Activated T-cell treated with anti-CD3 and anti-CD28 coated beads for 48 hours (primary cell): ENCODE measurements around the gene UNC5B.

Experiments
- DNase-seq: peaks from one replicate; pipeline ENCODE4 v3.0.0-alpha.2; 2020; ENCODE audit warnings: low read depth

Gene UNC5B

DNA sequence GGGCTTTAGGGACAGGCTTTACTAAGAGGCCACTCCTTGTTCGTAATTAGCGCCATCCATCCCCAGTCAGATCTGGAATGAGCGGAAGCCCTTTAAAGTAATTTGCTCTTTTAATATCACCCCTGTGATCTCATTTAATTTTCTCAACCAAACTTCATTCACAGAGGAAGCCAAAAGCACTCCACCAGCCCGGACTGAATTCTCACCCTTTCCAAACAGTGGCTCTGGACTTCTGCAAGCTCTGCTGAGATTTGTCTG, 43.1 kb downstream of the UNC5B start:
- DNase-seq: no peak

DNA sequence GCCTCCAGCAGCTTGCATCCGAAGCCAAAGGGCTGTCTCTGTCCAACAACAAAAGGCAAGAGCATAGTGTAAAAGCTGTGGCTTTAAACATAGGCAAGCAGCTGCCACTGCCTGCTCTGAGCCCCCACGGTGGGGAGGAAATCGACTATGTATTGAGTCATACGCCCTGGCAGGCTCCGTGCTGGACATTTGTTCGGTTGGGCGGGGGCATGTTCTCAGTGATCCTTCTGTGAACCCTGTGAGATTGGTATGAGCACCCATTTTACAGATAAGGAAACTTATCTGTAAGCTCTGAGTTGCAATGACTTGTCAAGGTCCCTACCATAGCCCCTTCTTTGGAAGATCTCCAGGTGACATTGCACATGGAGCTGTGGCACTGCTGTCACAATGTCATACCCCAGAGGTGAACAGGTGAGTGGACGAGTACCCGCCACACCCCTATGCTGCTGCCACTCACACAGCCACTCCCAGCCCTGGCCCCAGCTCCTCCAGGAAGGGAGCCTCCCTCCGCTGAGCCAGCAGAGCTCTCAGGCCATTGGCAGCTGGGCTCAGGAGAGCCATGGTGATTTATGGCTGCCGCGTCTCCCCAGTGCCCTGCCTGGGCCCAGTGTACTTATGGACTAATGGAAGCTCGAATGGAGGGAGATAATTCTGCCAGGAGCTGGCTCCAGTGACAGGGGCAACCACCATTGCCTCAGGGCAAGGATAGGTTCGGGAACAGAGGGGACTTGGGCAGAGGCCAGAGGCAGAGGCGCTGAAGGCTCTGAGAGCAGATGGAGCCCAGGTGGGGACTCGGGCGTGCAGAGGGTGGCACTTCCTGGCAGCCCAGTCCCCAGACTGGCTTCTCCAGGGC, 43.7 kb downstream of the UNC5B start:
- no peak for DNase-seq

DNA sequence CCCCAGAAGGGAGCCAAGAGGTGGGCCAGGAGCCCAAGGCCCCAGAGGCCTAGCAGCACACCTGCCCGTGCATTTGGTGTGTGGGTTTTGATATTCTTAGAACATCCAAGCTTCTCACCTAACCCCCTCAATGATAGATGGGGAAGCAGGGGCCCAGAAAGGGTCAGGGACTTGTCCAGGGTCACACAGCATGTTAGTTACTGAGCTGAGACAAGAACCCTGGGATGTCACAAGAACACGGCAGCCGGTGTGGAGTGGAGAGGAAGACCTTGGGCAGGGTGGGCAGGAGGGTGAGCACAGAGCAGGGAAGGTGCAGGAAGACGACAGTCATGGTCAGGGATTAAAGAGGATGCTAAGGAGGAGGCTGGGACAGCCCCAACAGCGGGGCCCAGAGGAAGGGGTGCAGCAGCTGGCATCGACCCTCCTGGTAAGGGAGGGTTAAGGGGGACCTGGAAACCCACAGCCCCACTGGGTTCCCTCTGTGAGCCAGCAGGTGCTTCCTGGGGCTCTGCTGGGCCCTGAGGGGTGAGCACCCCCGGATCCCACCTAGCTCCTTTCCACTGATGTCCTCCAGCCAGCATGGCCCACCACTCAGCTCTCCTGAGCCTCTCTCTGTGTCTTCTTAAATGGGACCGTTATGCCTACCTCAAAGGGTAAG, 44.4 kb downstream of the UNC5B start:
- DNase-seq: no peak

DNA sequence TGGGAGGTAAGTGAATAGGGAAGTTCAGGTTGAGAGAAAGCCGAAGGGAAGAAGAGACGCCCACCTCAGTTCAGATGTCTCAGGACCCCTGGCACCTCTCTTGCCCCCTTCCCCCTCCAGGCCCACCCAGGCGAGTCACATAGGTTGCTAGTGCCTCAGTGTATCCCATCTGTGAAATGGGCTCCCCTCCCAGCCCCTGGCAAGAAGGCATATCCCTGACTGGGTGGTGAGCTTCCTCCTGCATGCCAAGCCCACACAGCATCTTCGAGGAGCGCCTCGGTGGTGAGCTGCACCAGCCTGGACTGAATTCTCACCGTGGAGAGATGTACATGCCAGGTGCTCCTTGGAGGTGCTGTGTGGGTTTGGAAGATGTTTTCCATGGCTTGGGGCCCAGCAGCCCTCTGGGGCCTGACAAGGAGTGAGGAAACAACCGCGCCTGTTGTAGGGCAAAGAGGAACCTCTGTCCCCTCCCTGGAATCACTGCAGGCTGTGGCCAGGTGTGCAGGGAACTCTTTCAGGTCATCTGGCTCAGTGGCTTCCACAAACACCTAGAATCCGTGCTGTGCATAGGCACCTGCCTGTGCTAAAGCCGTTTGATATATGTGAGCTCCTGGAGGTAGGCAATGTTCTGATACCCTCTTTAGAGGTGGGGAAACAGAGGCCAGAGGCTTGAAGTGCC, 45.1 kb downstream of the UNC5B start:
- no peak for DNase-seq

DNA sequence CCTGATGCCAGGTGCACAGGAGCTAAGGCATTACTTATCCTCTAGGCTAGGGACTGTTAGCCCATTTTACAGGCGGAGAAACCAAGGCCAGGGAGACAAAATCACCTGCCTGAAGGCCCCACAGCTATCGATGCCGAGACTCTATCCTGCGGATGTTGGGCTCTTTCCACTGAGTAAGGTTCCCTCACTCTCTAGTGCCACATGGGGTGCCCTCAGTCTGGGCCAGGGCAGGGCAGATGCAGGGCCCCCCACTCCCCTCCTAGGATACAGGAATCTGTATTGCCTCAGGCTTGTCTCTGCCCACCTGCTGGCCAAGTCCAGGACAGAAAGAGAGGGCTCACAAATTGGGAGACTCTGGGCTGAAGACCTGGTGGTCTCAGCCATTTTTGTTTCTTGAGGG, 45.7 kb downstream of the UNC5B start:
- no peak for DNase-seq

DNA sequence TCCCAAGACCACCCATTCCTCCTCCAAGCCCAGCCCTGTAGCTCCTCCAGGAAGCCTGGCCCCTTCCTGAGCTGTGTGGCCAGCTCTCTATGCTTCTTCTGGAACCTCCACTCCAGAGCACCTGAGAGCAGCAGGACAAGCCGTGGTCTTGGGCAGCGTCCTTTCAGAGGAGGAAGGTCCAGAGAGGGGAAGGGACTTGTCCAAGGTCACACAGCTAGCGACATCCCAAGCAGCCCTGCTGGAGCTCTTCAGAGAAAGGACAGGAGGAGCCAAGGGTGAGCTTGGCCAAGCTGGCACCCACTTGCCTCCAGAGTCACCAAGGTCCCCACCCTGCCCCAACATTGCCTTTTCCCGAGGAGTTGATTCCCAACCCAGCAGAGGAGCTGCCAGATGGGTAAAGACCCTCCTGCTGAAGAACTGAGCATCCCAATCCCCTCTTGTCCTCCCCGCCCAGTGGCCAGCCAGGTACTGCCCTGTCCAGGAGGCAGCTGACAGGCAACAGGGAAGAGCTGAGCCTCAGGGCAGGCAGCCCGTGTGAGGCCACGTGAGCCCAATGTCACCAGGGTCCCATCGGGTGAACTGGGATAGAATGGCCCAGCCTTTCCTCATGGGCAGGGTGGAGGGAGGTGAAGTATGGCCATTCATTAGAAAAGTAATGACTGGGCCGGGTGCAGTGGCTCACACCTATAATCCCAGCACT, 46.2 kb downstream of the UNC5B start:
- no peak for DNase-seq

DNA sequence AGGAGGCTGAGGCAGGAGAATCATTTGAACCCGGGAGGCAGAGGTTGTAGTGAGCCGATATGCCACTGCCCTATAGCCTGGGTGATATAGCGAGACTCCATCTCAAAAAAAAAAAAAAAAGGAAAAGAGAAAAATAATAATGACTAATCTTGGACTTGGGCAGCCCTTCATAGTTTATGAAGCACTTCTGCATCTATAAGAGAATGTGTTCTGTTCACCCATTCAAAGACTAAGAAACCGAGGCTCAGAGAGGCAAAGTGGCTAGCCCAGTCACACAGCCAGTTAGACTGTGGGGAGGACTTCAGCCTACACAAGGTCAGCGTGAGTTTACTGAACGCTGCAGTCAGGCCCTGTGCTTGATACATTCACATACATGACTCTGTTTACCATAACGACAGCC, 46.9 kb downstream of the UNC5B start:
- no peak for DNase-seq

DNA sequence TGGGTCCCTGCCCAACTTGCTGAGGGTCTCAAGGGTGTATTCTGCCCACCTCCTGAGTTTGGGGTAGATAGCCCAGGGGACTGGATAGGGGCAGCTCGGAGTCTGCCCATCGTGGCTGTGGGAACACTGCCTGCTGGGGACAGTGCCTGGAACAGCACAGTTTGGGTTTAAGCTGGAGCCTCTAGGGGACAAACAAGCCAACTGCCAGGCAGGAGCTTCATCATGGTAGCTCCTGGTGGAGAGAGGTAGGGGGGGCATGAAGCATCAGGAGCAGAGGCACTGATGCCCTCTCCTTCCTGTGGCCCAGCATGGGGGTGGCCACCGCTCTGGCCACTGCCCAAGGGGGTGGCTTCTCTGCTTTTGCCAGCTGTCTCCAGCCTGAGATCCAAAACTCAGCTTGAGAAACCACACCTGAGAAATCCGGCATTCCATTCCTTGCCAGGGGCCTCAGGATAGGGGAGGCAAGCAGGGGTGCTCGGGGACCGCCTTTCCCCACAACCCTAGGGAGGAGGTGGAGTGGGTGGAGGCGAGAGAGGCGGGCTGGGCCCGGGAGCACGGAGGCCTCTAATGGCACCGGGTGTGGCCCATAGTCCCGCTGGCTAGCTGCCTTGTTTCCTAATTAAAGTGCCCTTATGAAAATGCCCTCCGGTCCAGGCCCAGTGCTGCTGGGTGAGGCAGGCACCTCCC, 47.6 kb downstream of the UNC5B start:
- DNase-seq: no peak

DNA sequence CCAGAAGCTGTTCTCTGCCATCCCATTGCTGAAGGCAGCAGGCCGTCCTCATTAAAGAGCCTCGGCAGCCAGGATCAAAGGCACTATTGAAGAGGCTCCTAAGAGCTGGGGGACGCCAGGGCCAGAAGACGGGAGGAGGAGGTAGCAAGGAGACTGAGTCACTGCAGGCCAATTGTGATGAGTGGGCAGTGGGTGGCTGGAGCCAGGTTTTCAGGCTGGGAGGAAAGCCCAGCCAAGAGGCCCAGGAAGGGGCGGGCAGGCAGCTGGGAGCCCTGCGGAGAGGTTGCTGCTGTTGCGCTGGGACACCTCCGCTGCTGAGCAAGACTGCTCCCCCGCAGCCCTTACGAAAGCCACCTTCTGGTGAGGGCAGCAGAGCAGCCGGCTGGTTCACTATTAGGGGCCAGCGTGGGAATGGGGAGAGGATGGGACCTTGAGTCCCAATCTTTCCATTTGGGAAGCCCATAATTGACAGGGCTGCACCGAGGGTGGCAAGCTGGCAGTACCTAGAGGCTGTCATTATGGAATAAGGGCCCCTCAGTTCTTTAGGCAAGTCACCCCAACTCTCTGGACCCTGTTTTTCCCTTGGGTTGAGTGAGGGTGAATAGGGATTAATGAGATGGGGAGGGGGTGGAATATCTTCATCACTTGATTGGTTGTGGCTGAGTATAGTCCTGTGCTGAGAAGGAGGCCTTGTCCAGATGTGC, 48.4 kb downstream of the UNC5B start:
- DNase-seq: no peak

DNA sequence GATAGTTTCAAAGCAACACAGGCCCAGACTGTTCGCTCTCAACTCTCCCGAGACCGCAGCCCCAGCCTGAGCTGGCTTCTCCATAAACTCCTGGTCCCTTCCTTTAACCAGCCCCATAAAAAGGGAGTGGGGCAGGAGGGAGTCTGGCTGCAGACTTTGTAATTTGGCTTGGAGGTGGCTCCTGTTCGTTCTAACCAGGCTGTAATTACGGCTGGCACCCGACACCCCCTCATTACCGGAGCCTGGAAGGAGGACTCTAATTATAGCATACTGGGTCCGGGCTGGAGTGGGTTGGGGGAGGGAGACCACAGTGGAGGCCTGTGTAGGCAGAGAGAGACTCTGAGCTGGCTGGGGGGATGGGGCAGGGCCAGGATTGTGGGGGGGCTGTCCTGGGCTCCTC, 49.7 kb downstream of the UNC5B start:
- DNase-seq: no peak

DNA sequence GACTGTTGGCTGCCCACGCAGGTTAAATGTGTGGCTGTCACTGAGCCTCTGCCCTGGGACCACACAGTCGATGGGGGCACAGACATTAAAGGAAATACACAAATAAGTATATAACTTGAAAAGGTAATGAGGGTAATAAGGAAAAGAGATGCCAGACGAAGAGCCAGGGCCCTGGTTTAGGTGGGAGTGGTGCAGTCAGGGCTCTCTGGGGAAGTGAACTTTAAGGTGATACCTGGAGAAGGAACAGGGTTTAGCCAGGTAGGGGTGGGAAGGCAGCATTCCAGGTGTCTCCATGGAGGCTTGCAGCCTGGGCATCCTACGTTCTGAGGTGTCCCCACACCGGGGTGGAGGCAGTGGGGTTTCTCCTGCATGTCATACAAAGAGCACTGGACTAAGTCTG, 50.4 kb downstream of the UNC5B start:
- DNase-seq: no peak

DNA sequence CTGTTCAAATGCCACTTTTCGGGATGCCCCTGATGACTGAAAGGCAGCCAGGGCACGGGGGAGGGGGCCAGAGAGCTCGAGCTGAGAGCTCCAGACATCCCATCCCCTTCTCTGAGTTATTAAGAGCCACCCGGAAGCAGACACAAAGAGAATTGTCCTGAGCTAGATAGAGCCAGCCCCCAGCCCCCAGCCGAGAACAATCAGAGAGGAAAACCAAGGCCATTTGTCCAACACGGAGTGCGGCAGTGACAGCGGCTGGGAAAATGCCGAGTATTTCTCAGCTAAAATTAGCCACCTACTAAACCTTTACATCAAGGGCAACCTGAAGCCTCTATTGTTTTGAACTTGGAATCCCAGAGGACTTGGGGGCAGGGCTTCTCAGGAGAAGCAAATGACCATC, 51.0 kb downstream of the UNC5B start:
- DNase-seq: no peak

DNA sequence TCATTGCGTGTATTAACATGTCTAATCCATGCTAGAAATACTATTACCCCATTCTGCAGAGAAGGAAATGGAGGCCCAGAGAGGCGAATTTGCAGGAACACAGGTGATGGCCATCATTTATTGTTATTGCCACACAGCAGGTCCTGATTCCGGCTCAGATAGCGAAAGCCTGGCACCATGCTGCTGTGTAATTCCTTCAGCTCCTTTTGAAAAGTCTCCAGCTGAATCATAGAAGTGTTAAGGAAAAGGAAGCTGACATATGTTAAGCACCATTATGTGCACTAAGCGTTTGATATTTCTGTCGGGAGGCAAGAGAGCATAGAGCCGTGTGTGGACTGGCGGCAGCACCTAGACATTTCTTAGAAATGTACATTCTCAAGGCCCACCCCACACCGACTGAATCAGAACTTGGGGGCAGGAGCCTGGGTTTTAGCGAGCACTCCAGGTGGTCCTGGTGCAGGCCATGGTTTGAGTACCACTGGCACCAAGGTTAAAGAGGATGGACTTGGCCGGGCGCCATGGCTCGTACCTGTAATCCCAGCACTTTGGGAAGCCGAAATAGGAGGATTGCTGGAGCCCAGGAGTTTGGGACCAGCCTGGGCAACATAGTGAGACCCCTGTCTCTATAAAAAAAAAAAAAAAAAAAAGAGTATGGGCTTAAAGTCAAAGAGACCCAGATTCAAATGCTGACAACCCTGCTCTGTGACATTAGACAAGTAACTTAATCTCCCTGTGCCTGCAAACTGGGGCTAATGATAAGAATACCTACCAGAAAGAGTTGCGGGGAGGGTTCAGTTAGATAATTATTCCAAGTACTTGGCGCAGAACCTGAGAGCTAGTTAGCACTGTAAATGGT, 52.2 kb downstream of the UNC5B start:
- DNase-seq: no peak

DNA sequence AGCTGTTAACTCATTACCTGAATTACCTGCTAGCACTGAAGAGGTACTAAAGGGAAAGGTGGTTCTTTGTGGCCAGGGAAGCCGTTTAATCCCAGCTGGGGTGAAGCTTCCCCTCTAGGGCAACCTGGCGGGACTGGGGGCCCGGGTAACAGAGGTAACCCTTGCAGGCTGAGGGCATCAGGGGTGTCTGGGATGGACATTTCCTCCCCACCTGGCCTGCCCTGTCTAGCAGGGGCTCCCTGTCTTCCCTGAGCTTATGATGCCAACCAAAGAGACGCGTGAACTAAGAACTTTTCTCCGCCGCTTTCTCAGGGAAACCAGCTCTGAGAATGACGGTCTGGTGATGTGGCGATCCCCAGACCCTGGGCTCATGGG, 52.8 kb downstream of the UNC5B start:
- no peak for DNase-seq

DNA sequence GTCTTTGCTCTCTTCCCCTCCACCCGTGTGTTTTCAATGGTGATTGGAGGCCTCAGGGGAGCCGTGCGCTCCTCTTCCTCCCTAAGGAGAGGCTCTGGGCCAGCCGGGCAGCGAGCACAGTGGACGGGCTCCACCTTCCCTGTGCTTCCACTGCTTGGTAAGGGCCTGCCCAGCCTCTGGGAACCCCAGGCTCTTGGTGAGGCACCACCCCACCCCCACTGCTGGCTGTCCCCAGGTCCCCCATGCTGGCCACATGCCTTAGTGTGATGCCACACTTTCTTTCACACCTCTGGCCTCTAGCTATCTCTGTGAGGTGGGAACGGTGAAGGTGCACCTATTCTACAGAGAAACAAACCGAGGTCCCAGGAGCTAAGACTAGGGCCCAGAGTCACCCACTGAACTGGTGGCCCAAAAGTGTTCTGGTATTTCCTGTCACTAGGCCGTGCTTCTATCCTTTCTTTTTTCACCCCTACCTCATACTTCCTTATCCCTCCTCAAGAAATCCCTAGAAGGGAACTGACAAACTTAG, 53.3 kb downstream of the UNC5B start:
- no peak for DNase-seq

DNA sequence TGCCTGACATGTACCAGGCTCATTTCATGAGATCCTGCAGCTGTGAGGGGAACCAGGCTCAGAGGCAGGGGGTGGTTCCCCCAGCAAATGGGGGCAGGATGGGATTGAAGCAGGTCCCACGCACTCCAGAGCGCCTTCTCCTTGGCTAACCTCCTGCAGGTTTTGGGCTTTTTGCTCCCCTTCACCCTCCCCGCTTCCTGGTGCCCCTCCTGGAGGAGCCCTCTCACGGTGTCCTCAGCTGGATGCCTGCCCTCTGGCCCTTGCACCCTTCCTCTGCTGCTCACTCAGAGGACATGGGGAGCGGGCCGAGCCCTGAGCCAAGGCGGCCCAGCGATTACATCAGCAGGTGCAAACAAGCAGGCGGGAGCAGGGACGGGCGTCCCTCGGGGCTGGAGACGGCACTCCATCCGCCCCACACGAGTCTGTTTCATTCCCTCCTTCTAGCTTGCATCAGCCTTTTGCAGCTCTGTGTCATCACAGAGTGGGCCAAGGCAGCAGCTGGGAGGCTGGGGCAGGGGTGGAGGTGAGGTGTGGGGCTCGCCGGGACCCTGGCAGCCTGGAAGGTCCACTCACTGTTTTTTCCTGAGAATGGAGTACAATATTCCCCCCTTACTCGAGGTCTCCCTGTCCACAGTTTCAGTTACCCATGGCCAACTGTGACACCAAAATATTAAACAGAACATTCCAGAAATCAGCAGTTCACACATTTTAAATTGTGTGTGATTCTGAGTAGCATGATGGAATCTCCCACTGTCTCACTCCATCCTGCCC, 54.0 kb downstream of the UNC5B start:
- no peak for DNase-seq

DNA sequence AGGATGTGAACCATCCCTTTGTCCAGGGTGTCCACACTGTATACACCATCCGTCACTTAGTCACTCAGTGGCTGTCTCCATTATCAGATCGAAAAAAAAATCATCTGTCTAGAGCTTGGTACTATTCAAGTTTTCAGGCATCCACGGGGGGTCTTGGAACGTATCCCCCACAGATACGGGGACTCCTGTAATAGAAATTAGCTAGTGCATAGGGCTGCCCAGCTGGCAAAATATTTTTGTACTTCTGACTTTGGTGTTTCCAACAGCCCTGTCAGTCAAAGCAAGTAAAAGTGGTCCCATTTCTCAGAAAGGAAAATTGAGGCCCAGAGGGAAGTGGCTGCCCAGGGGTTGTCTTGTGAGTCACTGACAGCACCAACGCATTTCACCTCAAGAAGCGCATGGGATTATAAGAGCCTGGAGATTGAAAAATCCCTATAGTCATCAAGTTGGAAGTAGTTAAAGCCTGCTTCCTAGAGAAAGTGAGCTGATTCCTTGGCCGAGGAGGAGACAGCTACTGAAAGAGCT, 54.6 kb downstream of the UNC5B start:
- no peak for DNase-seq

DNA sequence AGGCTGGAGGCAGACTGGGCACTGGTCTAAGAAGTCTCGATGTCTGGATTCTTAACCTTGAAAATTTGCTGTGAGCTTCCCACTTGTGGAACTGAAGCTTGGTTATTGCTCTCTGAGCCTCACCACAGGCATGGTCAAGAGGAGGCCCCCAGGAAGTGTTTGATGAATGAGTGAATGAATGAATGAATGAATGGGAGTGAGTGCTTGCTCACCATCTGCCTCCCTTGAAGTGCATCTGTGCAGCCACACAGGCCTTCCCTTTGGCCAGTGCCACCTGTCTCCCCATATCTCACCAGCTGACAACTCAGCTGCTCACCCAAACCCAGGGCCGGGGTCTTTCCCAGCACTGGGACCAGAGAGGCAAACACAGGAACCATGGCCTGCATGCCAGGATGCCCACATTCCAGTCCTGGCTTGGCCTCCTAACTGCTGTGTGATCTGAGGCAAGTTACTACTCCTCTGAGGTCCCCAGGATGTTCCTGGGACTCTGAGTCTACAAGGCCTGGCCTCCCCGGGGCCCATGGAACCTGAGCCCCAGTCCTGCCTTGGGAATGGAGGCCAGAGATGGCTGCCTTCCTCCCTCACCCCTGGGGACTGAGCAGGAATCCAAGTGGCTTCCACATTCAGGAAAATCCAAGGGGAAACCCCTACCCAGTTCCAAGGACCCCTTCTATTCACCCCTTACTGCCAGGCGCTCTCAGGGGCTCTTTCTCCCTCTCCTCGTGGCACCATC, 55.3 kb downstream of the UNC5B start:
- no peak for DNase-seq

DNA sequence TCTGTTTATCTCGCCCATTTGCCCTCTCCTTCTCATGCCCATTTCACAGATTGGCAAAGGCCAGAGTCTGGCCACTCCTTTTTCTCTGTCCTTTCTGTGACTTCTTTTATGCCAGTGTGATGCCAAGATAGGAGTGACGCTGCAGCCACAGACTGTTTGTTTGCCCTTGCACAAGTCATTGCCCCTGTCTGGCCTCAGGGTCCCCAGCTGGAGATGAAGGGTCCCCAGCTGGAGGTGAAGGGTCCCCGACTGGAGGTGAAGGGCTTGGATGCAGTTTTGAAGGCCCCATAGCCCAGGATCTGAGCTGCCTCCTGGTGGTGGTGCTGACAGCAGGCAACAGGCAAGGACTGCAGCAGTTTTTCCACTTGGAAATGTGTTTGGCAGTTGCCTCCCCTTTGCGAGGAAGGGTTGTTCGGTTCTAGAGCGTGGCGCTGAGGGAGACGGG, 55.9 kb downstream of the UNC5B start:
- DNase-seq: no peak
